Activated CD4-positive, alpha-beta T cell treated with anti-CD3 and anti-CD28 coated beads, Interleukin-2, Interleukin-4, amounts not matched to agents 100 ng/mL and 50 ng/mL, durations not matched to agents 16 hours and 8 hours (primary cell): ENCODE results near the gene XPNPEP1.

Experiments used
- DNase-seq: peaks from one replicate; pipeline ENCODE4 v3.0.0-alpha.2; 2020; ENCODE audit warnings: low spot score

Gene XPNPEP1

DNA sequence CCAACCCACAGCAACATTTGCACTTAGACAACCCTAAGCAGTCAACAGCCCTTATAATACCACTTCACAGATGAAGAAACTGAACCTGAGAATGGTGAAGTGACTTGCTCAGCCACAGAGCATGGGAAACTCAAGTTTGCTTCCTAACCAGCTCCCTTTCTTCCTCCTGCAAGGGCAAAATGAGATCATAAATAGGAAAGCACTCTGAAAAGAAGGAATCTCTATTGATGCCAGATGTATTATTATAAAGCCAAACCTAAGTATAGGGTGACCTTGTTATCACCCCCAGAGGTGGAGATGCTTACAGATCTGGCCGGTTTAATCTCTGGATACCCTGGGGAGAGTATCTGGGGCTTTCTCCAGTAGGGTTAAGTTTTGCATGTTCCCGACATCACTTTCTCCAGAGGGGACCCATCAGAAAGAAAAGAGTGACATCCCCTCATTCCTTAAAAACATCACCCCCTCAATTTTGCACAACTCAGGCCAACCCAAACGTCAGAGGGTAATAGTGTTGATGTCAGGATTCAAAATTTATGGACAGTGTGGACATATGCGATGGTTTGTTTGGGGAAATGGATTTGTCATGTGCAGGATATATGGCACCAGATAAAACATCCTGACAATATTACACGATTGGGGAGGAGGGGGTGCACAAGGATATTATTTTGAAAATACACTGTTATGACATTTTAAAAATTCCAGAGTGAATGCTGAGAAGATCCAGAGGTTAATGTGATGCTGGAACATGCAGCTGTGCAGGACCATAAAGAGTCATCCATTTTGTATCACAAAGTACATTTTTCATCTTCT lies 24.0 kb upstream of the XPNPEP1 start:
- no peak for DNase-seq

DNA sequence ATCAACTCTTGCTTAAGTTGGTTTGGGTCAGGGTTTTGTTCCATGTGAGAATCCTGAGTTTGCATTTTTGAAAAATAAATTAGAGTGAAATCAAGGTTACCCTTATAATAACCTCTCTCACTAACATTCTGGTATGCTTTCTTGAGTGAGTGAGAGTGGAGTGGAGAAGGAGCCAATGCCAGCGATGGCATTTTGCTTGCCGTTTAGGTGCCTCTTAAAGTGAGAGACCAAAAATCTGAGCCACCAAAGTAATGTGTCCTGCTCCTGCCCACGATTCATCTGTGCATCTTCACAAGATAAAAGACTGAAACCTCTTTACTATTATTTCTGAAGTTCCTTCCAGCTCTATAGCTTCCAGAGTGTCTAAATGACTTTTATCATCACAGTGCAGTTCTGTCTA lies 23.4 kb upstream of the XPNPEP1 start:
- DNase-seq, result no peak

DNA sequence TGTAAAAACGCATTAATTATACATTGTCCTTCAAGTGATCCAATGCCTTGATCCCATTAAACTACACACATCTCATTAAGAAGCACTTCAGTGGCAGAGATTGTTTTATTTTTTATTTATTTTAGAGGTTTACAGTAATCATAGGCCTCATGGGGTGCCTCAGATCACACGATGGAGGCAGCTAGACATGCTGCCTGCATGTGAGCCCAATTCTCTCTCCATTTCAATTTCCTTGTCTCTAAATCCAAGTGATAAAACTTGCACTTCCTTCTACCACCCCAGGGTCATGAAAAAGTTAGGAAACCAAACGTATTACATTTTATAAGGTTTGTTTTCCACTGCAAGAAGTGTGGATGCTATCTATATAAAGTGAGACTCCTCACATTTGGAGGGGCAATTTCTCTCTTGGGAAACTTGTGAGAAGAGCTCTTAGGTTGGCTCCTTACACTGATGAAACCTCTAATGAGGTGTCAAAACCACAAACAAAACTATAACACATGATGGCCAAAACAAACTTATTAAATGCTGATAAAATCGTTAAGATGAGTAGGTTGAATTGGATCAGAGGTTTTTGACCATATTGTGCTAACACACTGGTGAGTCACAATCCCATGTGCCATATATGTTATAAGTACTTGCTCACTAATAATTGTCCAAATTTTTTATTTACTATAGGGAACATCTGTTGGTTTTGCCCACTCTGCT lies 22.3 kb upstream of the XPNPEP1 start:
- no peak for DNase-seq

DNA sequence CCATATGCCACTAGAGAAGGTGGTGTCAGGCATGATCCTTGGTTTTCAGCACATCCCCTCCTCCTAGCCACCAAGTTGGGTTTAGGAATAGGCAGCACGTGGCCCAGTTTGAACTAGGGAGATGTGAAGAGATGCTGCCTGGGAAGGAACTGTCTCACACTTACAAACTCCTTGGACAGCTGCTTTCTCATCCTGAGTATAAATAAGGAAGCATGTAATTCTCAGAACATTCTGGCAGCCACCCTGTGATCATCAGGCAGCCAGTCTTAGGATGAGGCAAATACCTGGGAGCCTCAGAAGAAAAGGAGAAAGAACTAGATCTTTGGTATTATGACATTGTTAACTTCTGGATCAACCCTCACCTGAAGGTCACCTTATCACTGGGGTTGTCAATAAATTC lies 21.3 kb upstream of the XPNPEP1 start:
- no peak for DNase-seq

DNA sequence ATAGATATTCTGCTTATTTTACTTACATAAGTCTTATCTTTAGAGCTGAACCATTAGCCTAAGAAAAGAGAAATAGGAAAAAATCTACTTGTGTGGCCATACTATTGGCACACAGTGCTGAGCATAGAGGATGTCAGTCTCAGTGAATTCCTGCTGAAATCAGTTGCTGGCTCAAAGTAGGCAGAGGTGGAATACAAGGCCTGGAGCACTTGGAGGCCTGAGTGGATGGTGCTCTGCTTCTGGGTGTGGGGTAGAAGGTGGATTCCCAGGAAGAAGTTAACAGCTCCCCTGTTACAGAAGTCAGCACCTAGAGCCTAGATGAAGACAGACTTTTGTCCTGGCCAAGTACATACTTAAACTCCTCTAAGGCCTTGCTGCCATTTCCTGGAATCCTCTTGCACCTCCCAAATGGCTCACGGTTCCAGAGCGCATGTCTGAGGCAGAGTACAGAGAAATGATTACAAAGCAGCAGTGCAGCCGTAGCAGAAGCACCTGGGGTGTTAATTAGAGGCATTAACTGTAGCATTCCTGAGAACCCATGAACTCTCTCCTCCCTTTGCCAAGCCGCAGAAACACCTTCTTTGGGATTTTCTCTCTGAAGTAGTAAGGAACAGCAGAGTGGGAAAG lies 18.0 kb upstream of the XPNPEP1 start:
- DNase-seq, result no peak

DNA sequence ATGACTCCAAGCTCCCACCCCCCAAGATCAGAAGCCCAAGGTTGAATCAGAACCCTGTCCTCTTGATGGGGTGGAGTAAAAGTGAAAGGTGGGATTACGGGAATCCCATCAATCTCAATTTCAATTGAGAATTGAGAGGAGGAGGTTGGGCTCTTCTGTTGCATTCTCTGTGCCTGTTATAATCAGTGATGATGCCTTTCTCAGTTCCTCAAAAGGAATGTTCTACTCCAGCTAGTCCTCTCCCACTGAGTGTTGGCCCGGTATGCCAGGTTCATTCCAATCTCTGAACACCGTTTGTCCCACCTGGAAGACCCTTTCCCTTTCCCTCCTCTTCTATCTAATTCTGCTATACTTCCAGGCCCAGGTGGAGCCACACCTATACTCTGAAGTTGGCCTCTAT lies 17.2 kb upstream of the XPNPEP1 start:
- DNase-seq, result no peak

DNA sequence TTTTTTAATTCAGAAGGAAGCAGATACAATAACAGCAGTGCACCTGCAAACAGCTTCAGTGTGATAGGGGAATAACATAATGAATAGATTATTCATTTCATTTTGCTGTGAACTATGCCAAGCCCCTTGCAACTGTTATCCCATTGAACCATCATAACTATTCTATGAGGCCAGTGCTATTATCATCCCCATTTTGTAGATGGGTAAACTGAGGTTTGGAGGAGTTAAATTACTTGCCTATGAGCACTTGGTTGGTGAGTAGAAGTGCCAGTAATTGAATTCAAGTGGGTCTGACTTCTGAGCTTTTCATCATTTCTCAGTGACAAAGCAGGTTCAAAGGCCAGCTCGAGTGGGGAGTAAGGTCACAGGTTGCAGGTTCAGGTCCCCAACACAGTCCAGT lies 16.8 kb upstream of the XPNPEP1 start:
- DNase-seq, result no peak

DNA sequence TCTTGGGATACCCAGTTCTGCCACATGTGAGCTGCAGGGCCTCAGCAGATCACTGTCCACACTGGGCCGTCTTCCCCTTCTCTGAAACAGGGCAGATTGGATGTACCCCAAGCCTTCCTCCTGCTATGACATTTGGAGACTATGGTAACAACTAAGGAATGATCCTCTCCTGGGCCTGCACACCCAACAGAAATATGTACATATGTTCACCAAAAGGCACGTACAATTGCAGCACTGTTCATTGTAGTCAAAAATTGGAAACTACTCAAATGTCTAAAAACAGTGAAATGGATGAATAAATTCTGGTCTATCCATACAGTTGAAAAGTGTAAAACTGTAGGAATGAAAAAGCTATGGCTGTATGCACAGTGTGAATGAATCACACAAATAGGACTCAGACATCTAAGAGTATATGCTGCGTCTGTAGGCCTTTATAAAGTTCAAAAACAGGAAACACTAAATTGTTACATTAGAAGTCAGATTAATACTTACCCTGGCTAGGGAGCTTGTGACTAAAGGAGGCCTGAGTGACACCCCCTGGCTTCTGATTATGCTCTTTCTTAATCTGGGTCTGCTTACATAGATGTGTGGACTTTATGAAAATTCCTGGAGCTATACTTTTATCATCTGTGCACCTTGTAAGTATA lies 16.1 kb upstream of the XPNPEP1 start:
- no peak for DNase-seq

DNA sequence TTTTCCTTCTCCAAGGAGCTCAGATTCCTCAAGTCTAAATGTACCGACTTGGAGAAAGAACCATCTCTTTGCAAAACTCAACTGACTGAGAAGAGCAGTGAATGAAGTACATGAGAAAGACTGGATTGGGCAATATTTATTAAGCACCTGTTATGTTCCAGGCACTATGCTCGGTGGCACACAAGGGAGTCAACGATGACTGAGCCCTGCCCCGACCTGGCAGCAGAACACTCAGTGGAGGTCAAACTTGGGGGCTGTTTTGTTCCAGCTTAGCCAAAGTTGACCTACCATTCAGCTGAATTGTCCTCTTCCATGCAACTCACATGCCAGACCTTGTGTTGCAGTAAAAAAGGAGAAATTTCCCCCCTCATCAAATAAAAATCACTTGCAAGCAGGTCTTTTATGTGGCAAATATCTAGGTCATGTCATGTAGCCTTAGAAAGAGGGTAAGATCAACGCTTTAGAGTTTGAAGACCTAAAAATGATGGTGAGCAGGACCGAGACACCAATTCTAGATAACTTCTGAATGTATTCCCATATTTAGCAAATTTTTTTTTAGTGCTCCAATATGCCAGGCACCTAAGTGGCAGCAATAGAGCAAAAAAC lies 14.3 kb upstream of the XPNPEP1 start:
- DNase-seq, result no peak

DNA sequence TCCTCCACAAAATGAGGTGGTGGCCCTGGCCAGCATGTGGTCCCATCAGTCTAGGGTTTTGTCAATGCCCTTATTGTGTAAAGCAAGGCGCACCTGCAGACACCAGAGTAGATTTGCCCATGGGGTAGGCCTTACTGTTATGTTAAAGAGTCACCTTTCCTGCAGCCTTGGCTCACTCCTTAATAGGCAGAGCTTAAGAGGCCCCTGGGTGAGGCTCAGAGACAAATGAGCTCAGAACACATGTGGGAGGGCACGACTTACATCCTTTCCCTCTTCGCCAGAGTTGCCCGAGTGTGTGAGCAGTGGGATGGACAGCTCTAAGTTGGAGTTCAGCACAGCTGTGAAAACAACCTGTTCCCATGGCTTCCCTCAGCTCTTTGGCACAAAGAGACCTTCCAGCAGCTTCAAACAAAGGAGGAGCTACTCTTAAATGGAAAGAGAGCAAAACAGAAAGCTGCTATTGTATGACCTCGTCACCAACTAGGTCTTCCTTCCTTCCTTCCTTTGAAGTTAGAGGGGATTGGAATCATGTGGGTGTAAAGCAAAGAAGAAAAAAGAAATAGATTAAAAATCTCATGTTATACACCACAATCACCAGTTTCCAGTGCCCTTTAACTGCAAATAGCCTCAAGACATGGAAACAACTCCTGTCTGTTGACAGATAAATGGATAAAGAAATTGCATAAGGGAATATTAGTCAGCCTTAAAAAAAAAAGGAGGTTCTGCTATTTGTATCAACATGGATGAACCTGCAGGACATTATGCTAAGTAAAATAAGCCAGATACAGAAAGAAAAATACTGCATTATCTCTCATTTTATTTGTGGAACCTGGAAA lies 11.9 kb upstream of the XPNPEP1 start:
- no peak for DNase-seq

DNA sequence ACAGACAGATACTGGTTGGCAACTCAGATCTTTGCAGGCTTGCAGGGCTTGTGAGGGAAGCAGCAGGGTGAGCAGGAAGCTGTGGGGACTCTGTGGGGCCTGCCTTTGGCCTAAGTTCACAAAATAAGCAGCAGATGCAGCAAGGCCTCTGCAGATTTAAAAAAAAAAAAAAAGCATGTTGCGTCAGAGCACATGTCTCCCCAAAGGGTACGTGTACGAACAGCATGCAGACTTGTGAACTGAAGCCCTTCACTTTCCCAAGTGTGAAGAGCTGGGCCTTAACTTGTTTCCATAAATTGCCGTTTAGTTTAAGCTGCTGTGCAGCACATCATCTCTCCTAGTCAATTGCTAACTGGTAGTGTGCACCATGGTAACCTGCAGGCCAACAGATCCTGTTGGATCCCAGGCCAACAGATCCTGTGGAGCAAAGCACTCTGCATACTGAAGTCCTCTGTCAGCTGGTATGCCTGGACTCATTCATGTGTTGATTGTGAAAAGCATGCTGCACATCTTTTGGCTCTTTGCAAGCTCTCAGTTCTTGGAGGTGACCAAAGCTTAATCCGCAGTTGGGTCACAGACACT lies 10.8 kb upstream of the XPNPEP1 start:
- DNase-seq, result no peak

DNA sequence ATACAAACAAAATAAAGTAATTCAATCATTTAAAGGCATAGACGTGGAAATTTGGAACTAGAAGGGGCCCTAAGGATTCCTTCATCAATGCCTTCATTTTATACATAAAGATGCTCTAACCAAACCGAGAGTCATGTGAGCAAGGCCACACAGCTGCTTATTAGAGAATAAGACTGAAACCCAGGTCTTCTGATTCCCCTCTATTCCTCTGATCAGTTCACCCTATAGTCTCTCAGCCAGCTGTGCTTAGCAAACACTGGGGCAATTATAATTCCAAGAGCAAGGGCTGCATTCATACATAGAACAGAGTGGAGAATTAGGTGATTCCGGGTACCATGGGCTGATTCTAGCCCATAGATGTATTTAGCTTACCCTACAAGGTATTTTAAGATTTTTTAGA lies 9.7 kb upstream of the XPNPEP1 start:
- DNase-seq, result no peak

DNA sequence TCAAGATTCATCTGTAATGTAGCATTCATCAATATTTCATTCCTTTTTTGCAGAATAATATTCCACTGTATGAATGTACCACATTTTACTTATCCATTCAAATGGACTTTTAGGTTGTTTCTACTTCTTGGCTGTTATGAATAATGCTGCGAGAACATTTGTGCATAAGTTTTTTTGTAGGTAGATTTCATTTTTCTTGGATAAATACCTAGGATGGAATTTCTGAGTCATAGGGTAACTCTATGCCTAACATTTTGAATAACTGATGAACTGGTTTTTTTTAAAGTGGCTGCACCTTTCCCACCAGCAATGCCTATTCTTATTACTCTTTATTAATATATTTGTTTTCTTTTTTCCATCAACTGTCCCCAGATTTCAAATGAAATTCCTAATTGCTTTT lies 9.1 kb upstream of the XPNPEP1 start:
- no peak for DNase-seq

DNA sequence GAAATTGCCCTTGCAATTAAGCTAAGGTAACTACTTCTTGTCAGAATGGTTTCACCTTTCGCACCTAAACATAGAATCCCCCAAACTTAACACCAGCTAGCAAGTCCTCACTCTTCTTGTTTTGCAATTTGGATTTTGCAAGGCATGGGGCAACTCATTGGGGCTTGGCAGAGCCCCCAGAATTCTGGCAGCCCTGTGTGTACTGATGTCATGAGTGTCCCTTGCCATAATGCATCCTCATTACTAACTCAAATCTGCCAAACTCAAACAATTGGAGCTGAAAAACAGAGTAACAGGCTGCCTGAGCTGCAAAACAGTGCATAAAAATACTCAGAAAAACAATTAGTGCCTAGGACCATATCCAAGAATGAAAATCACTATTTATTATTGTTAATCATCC lies 7.9 kb upstream of the XPNPEP1 start:
- DNase-seq, result no peak

DNA sequence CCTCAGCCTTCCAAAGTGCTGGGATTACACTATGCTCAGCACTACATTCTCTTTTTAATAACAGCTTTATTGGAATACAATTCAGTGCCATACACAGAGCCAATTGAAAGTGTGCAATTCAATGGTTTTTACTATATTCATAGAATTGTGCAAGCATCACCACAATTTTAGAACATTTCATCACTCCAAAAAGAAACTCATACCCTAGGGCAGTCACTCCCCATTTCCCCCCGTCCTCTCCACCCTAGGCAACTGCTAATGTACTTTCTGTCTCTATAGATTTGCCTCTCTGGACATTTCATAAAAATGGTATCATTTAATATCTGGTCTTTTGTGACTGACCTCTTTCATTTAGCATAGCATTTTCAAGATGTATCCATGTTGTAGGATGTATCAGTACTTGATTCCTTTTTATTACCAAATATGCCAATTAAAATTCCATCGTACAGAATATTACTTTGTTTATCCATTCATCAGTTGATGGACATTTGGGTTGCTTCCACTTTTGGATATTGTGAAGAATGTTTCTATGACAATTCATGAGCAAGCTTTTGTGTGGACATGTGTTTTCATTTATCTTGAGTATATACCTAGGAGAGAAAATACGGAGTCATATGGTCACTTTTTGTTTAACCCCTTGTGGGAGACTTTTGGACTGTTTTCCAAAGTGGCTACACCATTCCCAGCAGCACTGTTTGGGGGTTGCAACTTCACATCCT lies 6.3 kb upstream of the XPNPEP1 start:
- DNase-seq, result no peak

DNA sequence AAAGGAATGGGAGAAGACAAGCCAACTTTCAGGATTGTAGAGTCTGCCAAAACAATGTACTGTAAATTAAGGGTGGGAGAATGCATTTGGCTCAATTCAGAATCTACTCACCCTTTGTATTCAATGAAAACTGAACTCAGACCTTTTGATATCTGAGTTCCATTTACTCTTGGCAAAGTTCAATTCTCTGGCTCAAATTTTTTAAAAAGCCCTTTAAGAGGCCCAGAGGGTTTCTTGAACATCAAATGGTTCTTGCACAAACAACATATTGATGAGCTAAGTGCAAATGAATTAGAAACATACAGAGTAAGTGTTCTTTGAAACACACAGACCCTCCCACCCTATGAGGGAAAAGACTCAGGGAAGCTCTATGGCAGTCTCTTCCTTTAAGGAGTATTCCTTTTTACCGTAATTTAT lies 5.2 kb upstream of the XPNPEP1 start:
- no peak for DNase-seq

DNA sequence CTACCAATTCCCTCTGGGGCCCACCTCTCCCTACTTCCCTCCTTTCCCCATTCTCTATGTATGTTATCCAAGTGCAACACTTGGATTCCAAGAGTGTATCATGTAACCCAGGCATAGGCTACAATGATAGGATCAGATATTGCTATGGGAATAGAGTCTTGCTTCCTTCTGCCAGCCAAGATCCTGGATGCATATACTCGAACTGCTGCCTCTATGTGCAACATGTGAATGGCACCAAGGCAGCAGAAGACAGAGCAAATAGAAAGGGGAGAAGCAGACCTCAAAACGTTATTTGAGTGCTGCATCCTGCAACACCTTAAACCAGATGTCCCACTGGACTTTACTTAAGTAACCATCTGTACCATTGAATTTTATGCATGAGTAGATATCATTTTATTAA lies 3.5 kb upstream of the XPNPEP1 start:
- no peak for DNase-seq

DNA sequence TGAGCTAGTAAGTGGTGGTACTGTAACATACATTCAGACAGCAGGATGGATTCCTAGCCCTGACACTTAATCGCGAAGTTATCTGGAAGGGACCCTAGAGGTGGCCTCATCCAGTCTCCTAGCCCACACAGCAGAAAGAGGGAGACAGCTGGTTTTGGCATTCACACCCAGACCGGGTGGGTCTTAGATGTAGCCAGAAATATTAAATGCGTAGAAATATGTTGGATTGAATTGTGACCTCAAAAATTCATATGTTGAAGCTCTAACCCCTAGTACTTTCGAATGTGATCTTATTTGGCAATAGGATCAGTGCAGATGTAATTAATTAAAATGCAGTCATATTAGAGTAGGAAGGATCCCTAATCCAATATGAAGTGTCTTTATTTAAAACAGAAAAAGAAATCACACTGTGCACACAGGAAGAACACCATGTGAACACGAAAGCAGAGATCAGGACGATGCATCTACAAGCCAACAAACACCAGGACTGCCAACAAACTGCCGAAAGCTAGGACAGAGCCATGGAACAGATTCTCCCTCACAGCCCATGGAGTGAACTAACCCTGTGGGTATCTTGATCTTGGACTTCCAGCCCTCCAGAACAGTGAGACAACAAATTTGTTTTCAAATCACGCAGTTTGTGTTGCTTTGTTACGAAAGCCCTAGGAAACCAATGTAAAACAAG lies 2.9 kb upstream of the XPNPEP1 start:
- no peak for DNase-seq

DNA sequence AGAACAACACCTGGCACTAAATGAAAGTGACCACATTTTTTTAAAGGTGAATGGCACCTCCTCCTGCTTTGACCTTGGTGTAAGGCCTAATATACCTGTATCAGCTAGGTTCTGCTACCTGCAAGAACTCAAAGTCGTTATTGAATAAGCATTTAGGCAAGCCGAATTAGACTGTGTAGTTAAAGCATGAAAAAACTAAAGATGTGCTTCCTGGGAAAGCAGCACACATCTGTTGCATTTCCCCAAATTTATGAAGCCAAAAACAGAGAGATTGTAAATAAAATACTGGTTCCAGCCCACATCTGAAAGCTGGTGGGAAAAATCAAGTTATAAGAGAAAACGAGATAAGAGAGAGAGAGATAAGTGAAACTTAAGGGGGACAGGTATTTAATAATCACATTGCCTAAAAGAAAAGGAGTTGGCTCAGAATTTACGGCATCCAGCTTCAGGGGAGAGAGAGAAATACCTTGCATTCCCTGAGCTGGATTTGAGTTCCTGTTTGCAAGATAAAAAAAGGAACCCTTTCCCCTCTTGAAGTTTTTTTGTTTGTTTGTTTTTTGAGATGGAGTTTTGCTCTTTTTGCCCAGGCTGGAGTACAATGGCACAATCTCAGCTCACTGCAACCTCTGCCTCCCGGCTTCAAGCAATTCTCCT lies 1.8 kb upstream of the XPNPEP1 start:
- DNase-seq, result no peak
